HG03103 (cell line): Measurements from ENCODE around the gene TARBP2.
"Not testable (repeated sequence)": the region's sequence is repeated elsewhere in the genome, so short reads cannot be mapped to it uniquely, and the experiment has no call there.

ENCODE experiments used
- ATAC-seq: cut with Tn5 transposase; IDR thresholded peaks from one replicate; pipeline ENCODE4 v1.9.1; 2021; ENCODE audit warnings: low read depth; ENCODE audit not compliant: unreplicated experiment

TARBP2 gene

DNA sequence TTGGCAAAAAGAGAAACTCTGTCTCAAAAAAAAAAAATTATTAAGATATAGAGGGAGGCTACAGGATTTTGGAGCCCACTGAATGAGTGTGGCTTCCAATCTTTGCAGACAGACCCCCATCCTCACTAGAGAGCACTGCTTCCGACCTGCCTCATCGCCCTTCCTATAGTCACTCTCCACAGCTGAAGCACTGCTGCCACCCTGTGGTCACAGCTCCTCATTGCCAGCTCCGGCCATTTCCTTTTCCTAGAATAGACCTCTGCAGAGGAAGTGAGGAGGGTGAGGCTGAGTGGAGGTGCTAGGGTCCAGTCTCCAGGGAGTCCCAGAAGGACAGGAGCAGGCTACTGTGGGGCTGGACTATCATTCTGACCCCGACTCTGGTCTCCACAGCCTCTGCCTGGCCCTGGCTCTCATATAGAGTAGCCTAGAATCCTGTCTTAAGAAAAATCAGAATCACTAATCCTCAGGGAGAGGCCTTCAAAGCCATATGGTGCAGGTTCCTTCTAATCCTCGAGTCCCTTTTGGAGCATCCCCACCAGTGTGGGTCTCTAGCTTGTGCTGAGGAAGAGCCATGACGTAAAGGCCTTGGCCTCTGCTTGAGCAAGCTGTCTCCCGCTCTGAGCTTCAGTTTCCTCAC lies 7.6 kb downstream of the TARBP2 start:
- peak; percentile 64 for ATAC-seq

GRCh38 chr12:53510181-53510812 lies 9.2 kb downstream of the TARBP2 start:
- ATAC-seq: no peak

- ATAC-seq: no peak
These were observed 12.8 kb downstream of the TARBP2 start for GRCh38 chr12:53513712-53514410.

DNA sequence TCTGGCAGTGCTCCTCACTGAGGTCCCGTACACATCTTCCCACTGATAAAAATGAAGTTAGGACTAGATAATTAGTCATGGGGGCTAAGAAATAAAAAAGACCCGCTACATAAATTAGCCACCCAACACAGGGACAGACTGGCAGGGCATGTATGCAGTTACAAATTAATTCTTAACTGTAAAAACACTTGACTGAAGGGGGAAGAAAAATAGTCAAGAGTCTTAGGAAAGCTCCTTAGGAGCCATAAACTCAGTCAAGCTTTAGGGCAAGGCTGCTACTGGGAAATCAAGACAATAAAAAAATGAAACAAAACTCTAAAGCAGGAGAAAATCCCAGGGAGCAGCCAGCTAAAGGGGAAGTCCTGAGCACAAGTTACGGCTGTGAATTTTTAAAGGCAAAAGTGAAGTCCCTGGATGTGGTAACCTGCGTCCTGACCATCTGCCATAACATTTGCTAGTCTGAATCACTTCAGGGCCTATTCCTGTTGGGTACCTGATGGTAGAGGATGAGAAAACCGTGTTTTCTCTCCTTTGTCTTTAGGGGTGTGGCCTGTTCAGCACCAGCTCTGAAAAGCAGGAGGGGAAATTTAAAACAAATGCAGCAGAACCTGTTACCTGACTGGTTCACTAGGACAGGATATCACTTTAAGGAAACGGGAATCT lies 13.7 kb downstream of the TARBP2 start:
- ATAC-seq: no peak

- ATAC-seq: no peak
These were observed 14.2 kb downstream of the TARBP2 start for GRCh38 chr12:53515291-53515680.

DNA sequence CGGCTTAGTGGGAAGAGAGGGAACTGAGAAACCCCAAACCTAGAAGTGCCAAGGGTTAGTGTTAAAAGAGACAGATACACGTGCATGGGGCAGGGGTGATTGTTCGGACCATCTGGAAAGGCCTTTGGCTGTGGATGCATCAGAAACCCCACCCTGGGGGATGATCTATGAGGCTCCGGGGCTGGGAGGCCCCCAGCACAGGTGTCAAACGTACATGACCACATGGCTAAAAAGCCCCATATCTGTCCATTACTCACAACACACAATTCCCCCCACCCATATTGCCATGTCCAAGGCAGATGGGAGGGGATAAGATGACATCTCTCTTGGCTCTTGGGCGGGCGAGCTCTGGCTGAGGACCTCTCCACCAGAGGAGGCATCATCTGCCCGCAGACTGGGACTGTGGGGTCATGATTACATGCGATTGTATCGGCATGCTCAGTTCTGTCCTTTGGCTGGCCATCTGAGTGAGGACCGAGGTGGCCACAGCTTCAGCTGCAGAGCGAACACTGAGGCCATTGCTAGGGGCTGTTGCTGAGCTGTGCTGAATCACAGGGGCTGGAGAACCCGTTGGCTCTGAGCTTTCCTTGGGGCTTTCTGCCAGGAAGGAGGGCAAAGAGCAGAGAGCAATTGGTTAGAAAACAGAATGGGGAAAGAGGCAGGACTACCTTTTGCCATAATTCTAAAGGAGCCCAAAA lies 15.8 kb downstream of the TARBP2 start:
- ATAC-seq: no peak

- no peak for ATAC-seq
These were observed 17.3 kb downstream of the TARBP2 start for GRCh38 chr12:53518381-53518780.

- no peak for ATAC-seq
These were observed 22.0 kb downstream of the TARBP2 start for GRCh38 chr12:53523131-53523530.

GRCh38 chr12:53524476-53524875 lies 23.4 kb downstream of the TARBP2 start:
- no peak for ATAC-seq

DNA sequence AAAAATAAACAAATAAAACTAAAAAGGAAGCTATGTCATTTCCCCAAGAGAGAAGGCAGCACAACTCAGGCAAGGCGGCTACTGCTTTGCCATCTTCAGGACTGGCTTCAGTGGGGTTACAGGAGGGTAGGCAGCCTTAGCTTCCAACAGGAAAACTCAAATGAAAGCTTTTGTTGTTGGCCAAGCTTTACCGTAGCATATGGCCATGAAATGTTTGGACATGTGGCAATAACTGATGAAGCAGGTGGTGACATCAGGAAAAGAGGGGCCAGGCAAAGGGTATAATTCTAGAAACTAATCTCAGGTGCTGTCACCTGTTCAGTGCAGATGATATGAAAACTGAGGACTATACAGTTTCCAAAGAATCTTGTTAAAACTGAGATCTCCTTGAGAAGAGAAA lies 29.0 kb downstream of the TARBP2 start:
- ATAC-seq: no peak

- ATAC-seq: no peak
These were observed 29.8 kb downstream of the TARBP2 start for GRCh38 chr12:53530920-53531319.

- no peak for ATAC-seq
These were observed 30.9 kb downstream of the TARBP2 start for GRCh38 chr12:53532021-53532420.

DNA sequence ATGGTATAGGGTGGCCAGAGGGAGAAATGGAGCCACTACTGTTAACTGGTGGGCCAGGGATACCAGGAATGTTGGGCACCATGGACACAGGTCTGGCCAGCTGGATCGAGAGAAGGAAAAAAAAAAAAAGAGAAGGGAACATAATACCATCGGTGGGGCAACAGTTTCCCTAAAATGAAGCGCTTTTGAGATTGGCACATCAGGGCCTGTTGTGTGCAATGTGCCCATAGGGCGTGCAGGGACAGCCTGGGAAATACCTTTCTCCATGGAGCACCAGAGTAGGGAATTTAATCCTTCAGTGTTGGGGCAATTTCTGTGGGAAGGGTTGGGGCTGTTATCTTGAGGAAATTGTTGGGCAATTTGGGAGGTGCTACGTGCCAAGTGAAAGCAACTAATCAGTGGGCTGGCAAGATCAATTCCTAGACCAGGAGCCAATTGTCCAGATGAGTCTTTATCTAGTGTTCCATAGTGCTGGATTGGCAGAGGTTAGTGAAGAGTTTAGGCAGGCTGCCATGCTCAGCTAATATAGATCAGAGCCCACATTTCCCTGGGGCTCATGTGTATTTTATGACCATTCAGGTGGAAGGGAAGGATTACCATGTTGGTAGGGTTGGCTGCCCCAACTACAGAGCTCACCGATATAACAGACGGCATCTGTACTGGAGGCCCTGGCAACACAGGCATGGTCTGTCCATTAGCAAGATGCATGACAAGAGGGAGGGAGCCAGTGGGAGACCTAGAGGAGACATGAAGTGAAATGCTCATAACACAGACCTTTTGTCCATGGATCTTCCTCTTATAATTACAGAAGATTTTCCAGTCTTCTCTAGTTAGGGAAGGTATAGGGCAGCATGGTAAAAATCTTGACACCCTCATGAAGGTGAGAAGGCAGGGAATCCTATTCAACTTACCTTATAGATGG lies 31.7 kb downstream of the TARBP2 start:
- no peak for ATAC-seq

GRCh38 chr12:53533471-53533870 lies 32.4 kb downstream of the TARBP2 start:
- ATAC-seq: no peak

DNA sequence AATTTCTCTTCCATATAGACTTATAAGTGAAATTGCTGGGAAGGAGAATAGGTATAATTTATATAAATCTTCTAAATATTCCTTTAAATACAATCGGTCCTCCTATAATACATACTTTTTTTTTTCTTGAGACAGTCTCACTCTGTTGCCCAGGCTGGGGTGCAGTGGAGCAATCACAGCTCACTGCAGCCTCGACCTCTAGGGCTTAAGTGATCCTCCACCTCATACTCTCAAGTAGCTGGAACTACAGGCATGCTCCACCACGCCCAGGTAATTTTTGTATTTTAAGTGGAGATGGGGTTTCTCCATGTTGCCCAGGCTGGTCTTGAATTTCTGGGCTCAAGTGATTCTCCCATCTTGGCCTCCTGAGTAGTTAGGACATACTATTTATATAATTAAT lies 35.9 kb downstream of the TARBP2 start:
- ATAC-seq: no peak

GRCh38 chr12:53538209-53538689 lies 37.2 kb downstream of the TARBP2 start:
- ATAC-seq: no peak

DNA sequence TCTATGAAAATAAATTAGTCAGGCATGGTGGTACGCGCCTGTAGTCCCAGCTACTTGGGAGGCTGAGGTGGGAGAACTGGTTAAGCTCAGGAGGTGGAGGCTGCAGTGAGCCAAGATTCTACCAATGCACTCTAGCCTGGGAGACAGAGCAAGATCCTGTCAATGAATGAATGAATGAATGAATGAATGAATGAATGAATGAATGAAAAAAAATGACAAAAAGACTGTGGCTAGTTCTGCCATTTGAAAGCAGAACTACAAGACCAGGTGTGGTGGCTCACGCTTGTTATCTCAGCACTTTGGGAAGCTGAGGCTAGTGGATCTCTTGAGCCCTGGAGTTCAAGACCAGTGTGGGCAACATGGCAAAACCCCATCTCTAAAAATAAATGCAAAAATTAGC lies 38.4 kb downstream of the TARBP2 start:
- ATAC-seq: no peak

- no peak for ATAC-seq
These were observed 42.5 kb downstream of the TARBP2 start for GRCh38 chr12:53543539-53543938.

GRCh38 chr12:53548354-53548753 lies 47.3 kb downstream of the TARBP2 start:
- not testable (repeated sequence) for ATAC-seq

GRCh38 chr12:53550131-53550530 lies 49.0 kb downstream of the TARBP2 start:
- not testable (repeated sequence) for ATAC-seq
